Smooth muscle cell (in vitro differentiated cells): ENCODE results near the gene PBX4. TPM values are rescaled to one million over a fixed set of nuclear protein-coding genes. Genes with fewer than 3 reads are reported as not detected.
"Not testable (repeated sequence)": the region's sequence is repeated elsewhere in the genome, so short reads cannot be mapped to it uniquely, and the experiment has no call there.

Source experiments
- DNase-seq: peaks from one replicate; lab custom pipeline; 2025; ENCODE audit not compliant: unreplicated experiment; lab: John Stamatoyannopoulos, UW
- H2AFZ ChIP-seq: fragments of 200-600 bp; sonication (generic); 2 replicates; pipeline ENCODE4 v1.6.0; 2016; ENCODE audit warnings: antibody characterized with exemption, low read depth, mild to moderate bottlenecking
- H3F3A ChIP-seq: fragments of 200-600 bp; sonication (generic); 2 replicates; pipeline ENCODE4 v1.6.0; 2017; ENCODE audit warnings: antibody characterized with exemption, low read depth
- H3K27ac ChIP-seq: fragments of 200-600 bp; sonication (generic); 2 replicates; pipeline ENCODE4 v1.5.1; 2016; ENCODE audit warnings: low read depth, mild to moderate bottlenecking
- H3K27me3 ChIP-seq: fragments of 200-600 bp; sonication (generic); 2 replicates; pipeline ENCODE4 v1.6.1; 2016; ENCODE audit warnings: low read depth, mild to moderate bottlenecking
- H3K36me3 ChIP-seq: fragments of 200-600 bp; sonication (generic); 2 replicates; pipeline ENCODE4 v1.5.1; 2016; ENCODE audit warnings: low read depth
- H3K4me1 ChIP-seq: fragments of 200-600 bp; sonication (generic); 2 replicates; pipeline ENCODE4 v1.5.1; 2016; ENCODE audit warnings: low read depth
- H3K4me2 ChIP-seq: fragments of 200-600 bp; sonication (generic); 2 replicates; pipeline ENCODE4 v1.6.0; 2016; ENCODE audit warnings: mild to moderate bottlenecking
- H3K4me3 ChIP-seq: fragments of 200-600 bp; sonication (generic); 2 replicates; pipeline ENCODE4 v1.5.1; 2016; ENCODE audit warnings: mild to moderate bottlenecking
- H3K79me2 ChIP-seq: fragments of 200-600 bp; sonication (generic); 2 replicates; pipeline ENCODE4 v1.6.0; 2016; ENCODE audit warnings: low read depth, mild to moderate bottlenecking
- H3K9ac ChIP-seq: fragments of 200-600 bp; sonication (generic); 2 replicates; pipeline ENCODE4 v1.6.0; 2016; ENCODE audit warnings: low read depth
- H3K9me3 ChIP-seq: fragments of 200-600 bp; sonication (generic); replicated peaks from 2 replicates; pipeline ENCODE4 v1.5.1; 2016; ENCODE audit warnings: low read depth
- H4K20me1 ChIP-seq: fragments of 200-600 bp; sonication (generic); 2 replicates; pipeline ENCODE4 v1.6.0; 2016; ENCODE audit warnings: low read depth
- WGBS: methylation state at CpG from one replicate; pipeline ENCODE4 v1.1.7; 2016; ENCODE audit warnings: low lambda C conversion rate; 5-methylcytosine and 5-hydroxymethylcytosine counted together
- polyA plus RNA-seq: library from polyadenylated mRNA; unstranded; fragments of >200 nt; fragmentation: Nextera tagmentation; extraction: Ambion mirVana; gene quantifications from 2 replicates; pipeline ENCODE4 v1.2.1, GENCODE V29; 2016
- total RNA-seq: library from RNA; depleted of rRNA; stranded (reverse); fragments of >200 nt; gene quantifications from 2 replicates; pipeline ENCODE4 v1.2.3, GENCODE V29; 2014
- TF ChIP-seq, protein P1 (sequence below): fragments of 200-600 bp; sonication (generic); IDR thresholded peaks from 2 replicates; pipeline ENCODE4 v1.5.1; 2017; ENCODE audit warnings: borderline replicate concordance, mild to moderate bottlenecking, antibody characterized with exemption; ENCODE audit not compliant: insufficient read depth, poor library complexity, severe bottlenecking

PBX4 gene
- total and polyA plus RNA-seq, 2 experiments from 2014 or later = 1.7 to 2.5 TPM

DNA sequence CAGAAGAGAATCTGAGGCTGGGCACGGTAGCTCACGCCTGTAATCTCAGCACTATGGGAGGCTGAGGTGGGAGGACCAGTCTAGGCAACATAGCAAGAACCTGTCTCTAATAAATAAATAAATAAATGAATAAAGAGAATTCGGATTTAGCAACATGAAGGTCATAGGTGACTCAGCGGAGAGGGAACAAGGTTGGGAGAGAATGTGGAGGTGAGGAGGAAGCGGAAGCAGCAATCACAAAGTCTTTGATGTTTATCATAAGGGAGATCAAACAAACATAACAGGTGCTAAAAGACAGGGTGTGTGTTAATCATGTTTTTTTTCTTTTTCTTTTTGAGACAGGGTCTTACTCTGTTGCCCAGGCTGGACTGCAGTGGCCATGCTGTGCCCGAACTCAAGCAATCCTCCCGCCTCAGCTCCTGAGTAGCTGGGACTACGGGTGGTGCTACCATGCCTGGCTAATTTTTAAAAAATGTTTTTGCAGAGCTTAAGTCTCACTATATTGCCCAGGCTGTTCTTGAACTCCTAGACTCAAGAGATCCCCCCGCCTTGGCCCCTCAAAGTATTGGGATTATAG, 16.3 kb downstream of the PBX4 start:
- TF ChIP-seq, protein P1, sequence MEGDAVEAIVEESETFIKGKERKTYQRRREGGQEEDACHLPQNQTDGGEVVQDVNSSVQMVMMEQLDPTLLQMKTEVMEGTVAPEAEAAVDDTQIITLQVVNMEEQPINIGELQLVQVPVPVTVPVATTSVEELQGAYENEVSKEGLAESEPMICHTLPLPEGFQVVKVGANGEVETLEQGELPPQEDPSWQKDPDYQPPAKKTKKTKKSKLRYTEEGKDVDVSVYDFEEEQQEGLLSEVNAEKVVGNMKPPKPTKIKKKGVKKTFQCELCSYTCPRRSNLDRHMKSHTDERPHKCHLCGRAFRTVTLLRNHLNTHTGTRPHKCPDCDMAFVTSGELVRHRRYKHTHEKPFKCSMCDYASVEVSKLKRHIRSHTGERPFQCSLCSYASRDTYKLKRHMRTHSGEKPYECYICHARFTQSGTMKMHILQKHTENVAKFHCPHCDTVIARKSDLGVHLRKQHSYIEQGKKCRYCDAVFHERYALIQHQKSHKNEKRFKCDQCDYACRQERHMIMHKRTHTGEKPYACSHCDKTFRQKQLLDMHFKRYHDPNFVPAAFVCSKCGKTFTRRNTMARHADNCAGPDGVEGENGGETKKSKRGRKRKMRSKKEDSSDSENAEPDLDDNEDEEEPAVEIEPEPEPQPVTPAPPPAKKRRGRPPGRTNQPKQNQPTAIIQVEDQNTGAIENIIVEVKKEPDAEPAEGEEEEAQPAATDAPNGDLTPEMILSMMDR = no peak
- Histone ChIP-seq H4K20me1 (no peaks in the 10 kb centered on the region), H3K27ac (no peak overlapping the region), H3K4me1 (no peaks in the 10 kb centered on the region), H3K4me2 (no peak overlapping the region), H3F3A (no peaks in the 10 kb centered on the region), H3K27me3 (no peaks in the 10 kb centered on the region), H3K36me3 (no peaks in the 10 kb centered on the region), H3K4me3 (no peak overlapping the region), H3K9ac (no peak overlapping the region), H3K79me2 (no peaks in the 10 kb centered on the region), H2AFZ (no peak overlapping the region), H3K9me3 (no peaks in the 10 kb centered on the region)
- WGBS = 81% methylated on average over 9 of the region's 9 CpGs
- DNase-seq = no peak

DNA sequence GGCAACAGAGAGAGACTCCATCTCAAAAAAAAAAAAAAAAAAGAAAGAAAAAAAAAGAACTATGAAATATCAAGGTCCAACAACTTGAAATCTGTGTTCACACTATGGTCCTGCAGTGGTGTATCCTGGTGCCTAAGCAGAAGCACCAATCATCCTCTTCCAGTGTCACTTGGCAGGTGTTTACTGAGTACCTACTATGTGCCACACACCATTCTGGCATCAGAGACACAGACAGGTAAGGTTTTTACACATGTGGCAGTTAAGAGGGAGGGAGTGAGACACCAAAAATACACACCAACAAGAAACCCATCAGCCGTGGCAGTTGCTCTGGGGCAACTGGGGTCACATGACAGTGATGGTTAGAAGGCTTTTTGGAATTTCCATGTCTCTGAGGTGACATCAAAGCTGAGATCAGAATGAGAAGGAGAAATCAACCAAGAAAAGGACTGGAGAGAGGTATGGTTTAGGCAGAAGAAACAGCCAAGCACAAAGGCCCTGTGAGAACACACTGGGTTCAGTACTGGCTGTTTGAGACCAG, 17.6 kb downstream of the PBX4 start:
- Histone ChIP-seq H3K9me3 (no peaks in the 10 kb centered on the region), H3K4me2 (no peak overlapping the region), H3K27ac (no peak overlapping the region), H3K27me3 (no peaks in the 10 kb centered on the region), H3K9ac (no peak overlapping the region), H3K4me1 (no peaks in the 10 kb centered on the region), H4K20me1 (no peaks in the 10 kb centered on the region), H3K4me3 (no peak overlapping the region), H3K79me2 (no peaks in the 10 kb centered on the region), H2AFZ (no peak overlapping the region), H3K36me3 (no peaks in the 10 kb centered on the region), H3F3A (no peaks in the 10 kb centered on the region)
- WGBS = 97% methylated on average over 1 of the region's 1 CpG
- TF ChIP-seq, protein P1 = no peak
- no peak for DNase-seq

- not testable (repeated sequence) for DNase-seq, H3K9ac ChIP-seq, H3K4me3 ChIP-seq, H3K27me3 ChIP-seq, H3K4me2 ChIP-seq, H3K79me2 ChIP-seq, H3F3A ChIP-seq, H3K36me3 ChIP-seq, H3K27ac ChIP-seq, H4K20me1 ChIP-seq, H3K9me3 ChIP-seq, H3K4me1 ChIP-seq, H2AFZ ChIP-seq
- WGBS = 95% methylated on average over 20 of the region's 20 CpGs
Observed at GRCh38 chr19:19598728-19599451, 19.6 kb downstream of the PBX4 start.

DNA sequence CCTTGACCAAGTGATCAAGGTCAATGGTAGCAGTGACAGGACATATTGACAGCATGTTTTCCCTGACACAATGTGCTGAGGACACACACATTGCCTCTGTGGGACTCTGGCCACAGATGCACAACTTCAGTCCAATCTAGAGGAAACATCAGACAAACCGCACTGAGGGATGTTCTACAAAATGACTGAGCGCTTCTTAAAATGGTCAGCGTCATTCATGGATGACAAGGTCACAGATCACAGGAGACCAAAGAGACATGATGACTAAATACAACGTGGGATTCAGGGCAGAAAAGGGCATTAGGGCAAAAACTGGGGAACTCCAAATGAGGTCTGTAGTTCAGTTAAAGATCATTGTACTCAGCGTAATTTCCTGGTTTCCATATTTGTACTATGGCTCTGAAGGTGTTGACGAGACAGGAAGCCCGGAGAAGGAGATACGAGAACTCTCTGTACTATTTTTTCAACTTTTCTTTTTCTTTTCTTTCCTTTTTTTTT, 20.6 kb downstream of the PBX4 start:
- Histone ChIP-seq H3K4me3 (no peak overlapping the region), H3K27me3 (no peaks in the 10 kb centered on the region), H3K27ac (no peak overlapping the region), H3K79me2 (no peaks in the 10 kb centered on the region), H3K4me1 (no peaks in the 10 kb centered on the region), H3K9ac (no peak overlapping the region), H3K36me3 (no peaks in the 10 kb centered on the region), H2AFZ (no peak overlapping the region), H3K4me2 (no peak overlapping the region), H4K20me1 (no peaks in the 10 kb centered on the region), H3F3A (no peaks in the 10 kb centered on the region), H3K9me3 (no peaks in the 10 kb centered on the region)
- DNase-seq = no peak
- TF ChIP-seq, protein P1 = no peak
- 95% methylated on average over 8 of the region's 8 CpGs for WGBS
